Measurements from ENCODE around the gene ICE2.

DNA sequence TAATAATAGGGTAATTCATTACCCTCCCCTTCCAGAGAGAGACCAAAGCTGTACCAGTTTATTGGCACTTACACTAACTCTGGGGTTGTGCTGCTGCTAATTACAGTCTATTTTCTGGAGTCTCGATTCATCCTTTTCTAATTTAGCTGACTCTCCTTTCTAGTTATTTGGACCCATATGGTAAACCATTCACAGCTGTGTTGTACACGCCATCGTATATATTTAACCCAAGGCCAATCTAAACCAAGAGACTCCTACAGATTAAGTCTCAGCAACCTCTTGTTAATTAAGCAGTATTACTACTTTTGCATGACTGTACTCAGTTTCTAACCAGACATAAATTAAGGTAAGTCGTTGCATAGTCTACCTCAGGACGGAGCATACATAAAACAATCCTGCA is 103.6 kb downstream of the ICE2 start:
- TF ChIP-seq CBX3 (IDR thresholded peaks at IDR 0.05; ENCODE audit: low read depth) (no peak), RAD21 (IDR thresholded peaks at IDR 0.05; ENCODE audit: low read depth) (no peak), CEBPB (IDR thresholded peaks at IDR 0.05; ENCODE audit: low read depth) (no peak), SIN3A (IDR thresholded peaks at IDR 0.05; ENCODE audit: low read depth) (no peak), EZH2phosphoT487 (IDR thresholded peaks at IDR 0.05; ENCODE audit: borderline replicate concordance) (no peak)
- TF ChIP-seq, protein P1, sequence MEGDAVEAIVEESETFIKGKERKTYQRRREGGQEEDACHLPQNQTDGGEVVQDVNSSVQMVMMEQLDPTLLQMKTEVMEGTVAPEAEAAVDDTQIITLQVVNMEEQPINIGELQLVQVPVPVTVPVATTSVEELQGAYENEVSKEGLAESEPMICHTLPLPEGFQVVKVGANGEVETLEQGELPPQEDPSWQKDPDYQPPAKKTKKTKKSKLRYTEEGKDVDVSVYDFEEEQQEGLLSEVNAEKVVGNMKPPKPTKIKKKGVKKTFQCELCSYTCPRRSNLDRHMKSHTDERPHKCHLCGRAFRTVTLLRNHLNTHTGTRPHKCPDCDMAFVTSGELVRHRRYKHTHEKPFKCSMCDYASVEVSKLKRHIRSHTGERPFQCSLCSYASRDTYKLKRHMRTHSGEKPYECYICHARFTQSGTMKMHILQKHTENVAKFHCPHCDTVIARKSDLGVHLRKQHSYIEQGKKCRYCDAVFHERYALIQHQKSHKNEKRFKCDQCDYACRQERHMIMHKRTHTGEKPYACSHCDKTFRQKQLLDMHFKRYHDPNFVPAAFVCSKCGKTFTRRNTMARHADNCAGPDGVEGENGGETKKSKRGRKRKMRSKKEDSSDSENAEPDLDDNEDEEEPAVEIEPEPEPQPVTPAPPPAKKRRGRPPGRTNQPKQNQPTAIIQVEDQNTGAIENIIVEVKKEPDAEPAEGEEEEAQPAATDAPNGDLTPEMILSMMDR (IDR thresholded peaks at IDR 0.05 in 2 of 3, conservative IDR thresholded peaks at IDR 0.05 in 1 of 3; ENCODE audit: borderline replicate concordance in 1 of 3, insufficient read depth in 1 of 3, low read depth in 2 of 3, low read length in 2 of 3), result no peak
- TF ChIP-seq, protein P2, sequence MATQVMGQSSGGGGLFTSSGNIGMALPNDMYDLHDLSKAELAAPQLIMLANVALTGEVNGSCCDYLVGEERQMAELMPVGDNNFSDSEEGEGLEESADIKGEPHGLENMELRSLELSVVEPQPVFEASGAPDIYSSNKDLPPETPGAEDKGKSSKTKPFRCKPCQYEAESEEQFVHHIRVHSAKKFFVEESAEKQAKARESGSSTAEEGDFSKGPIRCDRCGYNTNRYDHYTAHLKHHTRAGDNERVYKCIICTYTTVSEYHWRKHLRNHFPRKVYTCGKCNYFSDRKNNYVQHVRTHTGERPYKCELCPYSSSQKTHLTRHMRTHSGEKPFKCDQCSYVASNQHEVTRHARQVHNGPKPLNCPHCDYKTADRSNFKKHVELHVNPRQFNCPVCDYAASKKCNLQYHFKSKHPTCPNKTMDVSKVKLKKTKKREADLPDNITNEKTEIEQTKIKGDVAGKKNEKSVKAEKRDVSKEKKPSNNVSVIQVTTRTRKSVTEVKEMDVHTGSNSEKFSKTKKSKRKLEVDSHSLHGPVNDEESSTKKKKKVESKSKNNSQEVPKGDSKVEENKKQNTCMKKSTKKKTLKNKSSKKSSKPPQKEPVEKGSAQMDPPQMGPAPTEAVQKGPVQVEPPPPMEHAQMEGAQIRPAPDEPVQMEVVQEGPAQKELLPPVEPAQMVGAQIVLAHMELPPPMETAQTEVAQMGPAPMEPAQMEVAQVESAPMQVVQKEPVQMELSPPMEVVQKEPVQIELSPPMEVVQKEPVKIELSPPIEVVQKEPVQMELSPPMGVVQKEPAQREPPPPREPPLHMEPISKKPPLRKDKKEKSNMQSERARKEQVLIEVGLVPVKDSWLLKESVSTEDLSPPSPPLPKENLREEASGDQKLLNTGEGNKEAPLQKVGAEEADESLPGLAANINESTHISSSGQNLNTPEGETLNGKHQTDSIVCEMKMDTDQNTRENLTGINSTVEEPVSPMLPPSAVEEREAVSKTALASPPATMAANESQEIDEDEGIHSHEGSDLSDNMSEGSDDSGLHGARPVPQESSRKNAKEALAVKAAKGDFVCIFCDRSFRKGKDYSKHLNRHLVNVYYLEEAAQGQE (IDR thresholded peaks at IDR 0.05; ENCODE audit: low read depth), result no peak

All from HCT116 (cell line).